Activated T-cell treated with anti-CD3 and anti-CD28 coated beads for 1 hour (primary cell): ENCODE results near the gene PIANP.
"Not testable (repeated sequence)": the region's sequence is repeated elsewhere in the genome, so short reads cannot be mapped to it uniquely, and the experiment has no call there.

Experiments
- DNase-seq: peaks from one replicate; pipeline ENCODE4 v3.0.0-alpha.2; 2020; ENCODE audit warnings: low read depth

PIANP gene

GRCh38 chr12:6700646-6701051 lies at the start of gene PIANP:
PIANP (minus strand) TSS chr12:6700815; CDS start chr12:6698061, 2,754 bp downstream.
- peak; percentile 43 for DNase-seq

- no peak for DNase-seq
Observed at GRCh38 chr12:6748761-6749160, 48.1 kb upstream of the PIANP start.

- no peak for DNase-seq
Observed at GRCh38 chr12:6747216-6747615, 46.6 kb upstream of the PIANP start.

GRCh38 chr12:6745741-6746525 lies 45.3 kb upstream of the PIANP start:
- DNase-seq = no peak

- DNase-seq = not testable (repeated sequence)
Observed at GRCh38 chr12:6743300-6743699, 42.7 kb upstream of the PIANP start.

GRCh38 chr12:6742834-6743233 lies 42.2 kb upstream of the PIANP start:
- no peak for DNase-seq

- not testable (repeated sequence) for DNase-seq
Observed at GRCh38 chr12:6742080-6742479, 41.5 kb upstream of the PIANP start.

GRCh38 chr12:6736754-6737153 lies 36.1 kb upstream of the PIANP start:
- no peak for DNase-seq

GRCh38 chr12:6735448-6736191 lies 35.0 kb upstream of the PIANP start:
- DNase-seq = peak; percentile 19

GRCh38 chr12:6734506-6735387 lies 34.1 kb upstream of the PIANP start:
- DNase-seq = no peak

GRCh38 chr12:6730169-6730568 lies 29.6 kb upstream of the PIANP start:
- DNase-seq = no peak

- no peak for DNase-seq
Observed at GRCh38 chr12:6729186-6729585, 28.6 kb upstream of the PIANP start.

GRCh38 chr12:6725350-6725749 lies 24.7 kb upstream of the PIANP start:
- DNase-seq = no peak

- no peak for DNase-seq
Observed at GRCh38 chr12:6724409-6724797, 23.8 kb upstream of the PIANP start.

GRCh38 chr12:6723607-6724408 lies 23.2 kb upstream of the PIANP start, which contains the start of gene COPS7A:
COPS7A (plus strand) TSS chr12:6724046; CDS start chr12:6724657, 611 bp downstream.
- DNase-seq = peak; percentile 87

GRCh38 chr12:6722863-6723262 lies 22.2 kb upstream of the PIANP start:
- no peak for DNase-seq

GRCh38 chr12:6716874-6717437 lies 16.3 kb upstream of the PIANP start:
- DNase-seq = no peak

- not testable (repeated sequence) for DNase-seq
Observed at GRCh38 chr12:6716031-6716873, 15.6 kb upstream of the PIANP start.

- no peak for DNase-seq
Observed at GRCh38 chr12:6708960-6709394, 8.4 kb upstream of the PIANP start.

GRCh38 chr12:6708351-6708750 lies 7.7 kb upstream of the PIANP start:
- DNase-seq = not testable (repeated sequence)
